Stimulated activated CD4-positive, alpha-beta T cell treated with anti-CD3 and anti-CD28 coated beads, Interleukin-15, amount 100 ng/mL, for 24 hours (primary cell): ENCODE measurements around the gene GUK1.

Source experiments
- DNase-seq: peaks from one replicate; pipeline ENCODE4 v3.0.0-alpha.2; 2020

The GUK1 gene

DNA sequence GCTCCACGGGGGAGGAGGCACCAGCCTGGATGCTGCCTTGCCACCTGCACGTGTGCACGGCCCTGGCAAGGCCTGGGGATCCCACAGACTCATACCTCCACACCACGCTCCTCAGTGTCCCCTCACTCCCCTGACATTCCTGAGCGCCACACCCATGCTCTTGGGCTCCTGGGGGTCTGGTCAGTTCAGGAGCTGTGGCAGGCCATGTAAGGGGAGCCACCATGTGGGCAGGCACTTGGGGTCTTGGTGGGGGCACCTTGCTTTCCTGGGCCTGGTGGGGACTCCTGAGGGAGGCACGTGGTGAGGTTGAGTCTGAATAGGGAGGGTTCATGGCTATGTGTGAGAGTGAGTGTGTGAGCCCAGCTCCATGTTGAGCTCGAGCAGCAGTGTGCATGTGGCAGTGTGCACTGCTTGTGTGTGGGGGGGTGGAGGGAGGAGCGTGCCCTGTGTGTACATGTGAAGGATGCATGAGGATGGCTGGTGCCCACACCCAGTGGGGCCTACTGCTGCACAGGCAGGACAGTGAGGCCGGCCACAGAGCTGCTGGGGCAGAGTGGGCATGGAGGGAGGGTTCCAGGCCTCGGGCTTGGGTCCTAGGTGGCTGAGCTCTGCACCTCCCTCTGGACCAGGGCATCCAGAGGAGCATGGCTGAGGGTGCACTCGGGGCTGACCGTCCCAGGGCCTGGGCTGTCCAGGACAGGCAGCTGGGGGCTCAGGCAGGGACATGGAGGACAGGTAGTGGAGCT, 11.3 kb downstream of the GUK1 start:
- no peak for DNase-seq

DNA sequence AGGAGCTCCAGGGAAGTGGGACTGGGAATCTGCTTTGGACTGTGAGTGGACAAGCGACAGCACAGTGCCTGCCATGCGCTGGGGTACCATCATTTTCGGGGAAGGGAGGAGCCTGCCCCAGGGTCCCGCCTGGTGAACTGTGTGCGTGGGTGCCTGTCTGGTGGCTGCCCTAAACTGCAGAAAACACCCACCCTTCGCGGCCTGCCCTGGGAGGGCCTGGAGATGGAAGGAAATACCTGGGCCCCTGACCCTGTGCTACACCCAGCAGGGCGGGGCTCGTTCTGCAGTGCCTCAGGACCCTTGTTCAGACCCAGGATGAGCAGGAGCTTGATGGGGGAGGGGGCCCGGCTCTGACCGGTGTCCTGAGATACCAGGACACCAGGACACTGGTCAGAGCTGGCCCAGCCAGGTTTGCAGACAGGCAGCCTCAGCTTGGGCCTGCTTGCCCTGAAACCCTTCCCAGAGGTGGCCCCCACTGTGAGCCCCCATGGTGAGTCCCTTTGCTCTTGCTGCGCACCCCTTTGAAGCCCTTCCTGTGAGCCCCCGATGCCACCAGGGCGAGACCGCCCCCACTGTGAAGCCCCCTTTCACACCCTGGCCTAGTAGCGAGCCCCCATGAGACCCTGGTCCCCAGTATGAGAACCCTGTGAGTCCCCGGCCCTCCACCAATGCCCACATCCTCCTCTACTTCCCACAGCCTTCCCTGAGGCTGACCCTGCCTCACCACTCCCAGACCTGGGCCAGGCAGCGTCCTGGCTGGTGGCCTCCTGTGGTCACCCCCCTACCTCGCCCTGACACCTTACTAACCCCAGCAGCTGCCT, 12.2 kb downstream of the GUK1 start:
- no peak for DNase-seq

DNA sequence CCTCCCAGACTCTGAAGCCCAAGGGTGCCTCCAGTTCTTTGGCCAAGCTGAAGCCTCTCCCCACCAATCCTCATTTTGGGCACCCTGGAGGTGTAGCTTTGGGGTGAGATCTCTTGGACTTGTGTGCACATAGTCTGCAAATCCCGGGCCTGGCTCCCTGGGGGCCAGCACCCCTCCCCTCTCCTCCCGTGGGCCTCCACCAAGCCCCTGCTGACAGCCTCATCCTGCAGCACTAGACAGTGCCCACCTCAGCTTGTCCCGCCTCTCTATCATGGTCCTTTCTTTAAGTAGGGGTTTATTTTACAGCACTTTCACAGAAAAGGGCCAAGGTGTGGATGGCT, 12.8 kb downstream of the GUK1 start:
- DNase-seq = no peak

DNA sequence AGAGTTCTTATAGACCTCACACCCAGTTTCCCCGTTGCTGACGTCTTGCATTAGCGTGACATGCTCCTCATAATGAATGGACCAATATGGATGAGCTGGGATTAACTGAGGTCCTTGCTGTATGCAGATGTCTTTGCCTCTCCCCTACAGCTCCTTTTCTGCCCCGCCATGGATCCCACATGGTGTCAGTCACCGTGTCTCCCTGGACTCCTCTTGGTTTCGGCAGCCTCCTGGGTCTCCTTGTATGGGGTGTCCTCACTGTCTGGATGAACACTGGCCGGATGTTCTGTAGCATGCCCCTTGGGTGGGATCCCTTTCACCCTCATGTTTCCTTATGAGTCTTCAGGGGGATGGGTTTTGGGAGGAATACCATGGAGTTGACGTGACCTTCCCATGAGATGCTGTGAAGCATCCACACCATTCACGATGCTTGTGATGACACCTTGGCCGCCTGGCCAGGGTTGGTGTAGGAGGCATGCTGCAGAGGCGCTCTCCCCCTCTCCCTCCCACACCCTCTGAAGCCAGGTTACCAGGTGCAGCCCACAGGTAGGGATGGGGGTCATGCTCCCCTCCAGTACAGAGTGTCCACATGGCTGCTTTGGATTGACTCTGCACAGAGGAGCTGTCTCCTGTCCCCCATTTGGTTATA, 14.1 kb downstream of the GUK1 start:
- DNase-seq = no peak

DNA sequence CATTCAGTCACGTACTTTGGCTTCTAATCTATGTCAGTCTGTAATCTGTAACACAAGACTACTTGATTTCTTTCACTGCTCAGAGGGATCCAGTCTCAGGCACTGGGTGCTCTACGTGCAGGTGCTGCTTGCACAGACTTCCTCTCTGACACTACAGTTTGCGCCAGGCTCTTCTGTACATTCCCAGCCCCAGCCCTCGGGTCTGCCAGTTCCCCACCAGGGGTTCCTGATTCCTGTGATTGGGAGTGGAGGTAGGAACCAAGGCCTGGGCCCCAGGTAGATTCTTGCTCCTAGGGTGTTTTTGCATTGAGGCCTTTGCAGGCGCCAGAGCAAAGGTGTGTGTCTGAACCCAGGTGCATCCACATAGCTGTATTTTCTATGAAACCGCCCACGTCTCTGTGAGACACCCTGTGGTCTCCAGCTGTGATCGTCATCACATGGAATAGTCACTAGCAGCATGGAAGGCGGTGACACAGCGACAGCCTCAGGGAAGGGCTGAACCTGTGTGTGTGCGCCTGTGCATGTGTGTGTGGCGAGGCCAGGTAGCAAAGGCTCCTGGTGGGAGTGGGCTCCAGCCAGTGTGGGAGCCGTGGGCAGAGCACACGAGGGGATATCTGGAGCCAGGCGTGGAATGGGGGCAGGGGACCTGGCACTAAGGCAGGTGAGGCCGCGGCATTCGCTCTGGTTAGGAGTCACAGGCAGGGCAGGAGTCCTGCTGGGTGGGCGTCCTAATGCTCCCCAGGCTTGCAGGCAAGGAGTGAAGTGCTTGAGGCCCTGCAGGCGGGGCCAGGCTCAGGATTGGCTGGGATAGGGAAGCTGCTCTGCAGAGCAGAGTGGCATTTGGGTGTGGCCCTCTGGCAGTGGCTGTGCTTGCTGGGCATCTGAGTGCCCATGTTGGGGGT, 14.8 kb downstream of the GUK1 start:
- DNase-seq = peak; percentile 59

DNA sequence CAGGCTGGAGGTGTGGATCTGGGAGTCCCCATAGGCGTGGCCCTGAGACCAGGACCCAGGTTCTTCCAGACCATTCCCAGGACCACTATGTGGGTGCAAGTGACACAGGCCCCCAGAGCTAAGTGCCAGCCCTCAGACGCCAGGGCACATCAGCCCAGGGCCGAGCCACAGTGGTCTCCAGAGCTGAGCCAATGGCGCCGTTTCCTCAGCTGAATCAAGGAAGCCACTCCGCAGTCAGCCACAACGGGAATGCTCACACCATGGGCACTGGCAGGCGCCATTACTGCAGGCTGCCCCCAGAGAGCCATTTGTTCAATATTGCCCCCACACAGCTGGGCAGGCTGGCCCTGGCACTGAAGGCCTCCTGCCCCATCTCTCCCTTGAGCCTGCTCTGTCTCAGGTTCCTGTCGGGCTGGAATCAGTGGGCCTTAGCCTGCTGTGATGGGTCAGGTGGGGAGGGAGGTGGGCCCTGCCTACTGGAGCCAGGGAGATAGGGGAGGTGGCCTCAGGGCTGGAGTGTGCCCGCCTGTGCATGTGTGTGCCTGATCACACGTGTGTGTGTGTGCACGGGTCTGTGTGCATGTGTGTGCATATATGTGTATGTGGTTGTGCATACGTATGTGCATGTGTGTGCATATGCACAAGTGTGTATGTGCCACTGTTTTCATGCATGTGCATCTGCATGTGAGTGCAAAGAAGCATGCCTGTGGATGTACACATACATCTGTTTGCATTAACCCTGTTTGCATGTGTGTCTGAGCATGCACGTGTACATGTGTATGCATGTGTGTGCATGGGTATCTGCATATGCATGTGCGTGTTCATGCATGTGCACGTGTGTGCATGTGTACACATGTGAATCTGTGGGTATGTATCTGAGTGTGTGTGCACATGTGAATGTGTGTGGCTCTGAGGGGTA, 15.8 kb downstream of the GUK1 start:
- no peak for DNase-seq

DNA sequence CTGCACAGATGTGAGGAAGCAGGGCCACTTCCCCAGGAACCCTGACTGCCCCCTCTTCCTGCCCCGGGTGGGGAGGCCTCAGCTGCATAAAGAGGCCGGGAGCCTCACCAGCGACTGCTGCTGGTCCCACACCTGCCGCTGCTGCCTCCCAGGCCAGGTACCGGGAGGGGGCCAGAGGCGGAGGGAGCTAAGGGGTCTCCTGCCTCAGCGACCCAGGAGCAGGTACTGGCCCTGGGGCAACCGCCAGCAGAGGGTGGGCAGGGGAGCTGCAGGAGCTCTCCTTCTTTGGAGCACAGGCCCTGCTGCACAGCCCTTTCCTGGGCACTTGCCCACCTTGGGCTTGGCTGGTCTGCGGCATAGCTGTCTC, 16.4 kb downstream of the GUK1 start:
- no peak for DNase-seq

DNA sequence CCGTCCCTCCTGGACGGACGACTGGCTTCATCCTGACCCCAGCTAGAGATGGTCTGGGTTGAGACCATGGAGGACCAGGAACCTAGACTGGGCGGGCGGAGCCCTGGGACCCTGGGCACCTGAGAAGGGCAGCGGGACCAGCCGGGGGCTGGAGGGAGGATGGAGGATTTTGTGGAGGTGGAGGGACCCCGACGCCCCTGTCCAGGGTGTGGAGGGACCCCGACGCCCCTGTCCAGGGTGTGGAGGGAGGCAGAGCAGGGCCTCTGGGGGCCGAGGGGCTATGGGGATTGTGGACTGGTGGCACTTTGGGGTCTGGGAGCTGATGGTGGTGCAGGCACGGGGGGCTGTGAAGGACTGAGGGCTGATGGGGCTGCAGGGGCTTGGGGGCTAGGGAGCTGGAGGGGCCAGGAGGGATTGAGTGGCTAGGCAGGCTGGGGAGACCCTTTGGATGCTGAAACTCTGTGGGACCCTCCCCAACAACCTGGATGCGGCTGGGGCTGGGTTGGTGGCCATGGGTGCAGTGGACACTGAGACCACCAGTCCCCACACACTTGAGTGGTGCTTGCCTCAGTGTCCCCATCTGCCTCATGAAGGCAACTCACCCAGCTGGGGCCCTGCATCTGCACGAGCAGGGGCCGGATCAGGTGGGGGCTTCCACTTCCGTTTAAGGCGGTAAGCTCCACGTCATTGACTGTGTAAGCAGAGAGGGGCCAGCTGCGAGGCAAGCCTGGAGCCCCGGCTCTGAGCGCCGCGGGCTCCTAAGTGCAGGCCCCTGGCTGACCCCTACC, 17.1 kb downstream of the GUK1 start:
- DNase-seq = no peak

DNA sequence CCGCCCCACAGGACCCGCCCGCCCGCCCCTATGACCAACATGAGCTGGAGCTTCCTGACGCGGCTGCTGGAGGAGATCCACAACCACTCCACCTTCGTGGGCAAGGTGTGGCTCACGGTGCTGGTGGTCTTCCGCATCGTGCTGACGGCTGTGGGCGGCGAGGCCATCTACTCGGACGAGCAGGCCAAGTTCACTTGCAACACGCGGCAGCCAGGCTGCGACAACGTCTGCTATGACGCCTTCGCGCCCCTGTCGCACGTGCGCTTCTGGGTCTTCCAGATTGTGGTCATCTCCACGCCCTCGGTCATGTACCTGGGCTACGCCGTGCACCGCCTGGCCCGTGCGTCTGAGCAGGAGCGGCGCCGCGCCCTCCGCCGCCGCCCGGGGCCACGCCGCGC, 17.6 kb downstream of the GUK1 start:
- no peak for DNase-seq

DNA sequence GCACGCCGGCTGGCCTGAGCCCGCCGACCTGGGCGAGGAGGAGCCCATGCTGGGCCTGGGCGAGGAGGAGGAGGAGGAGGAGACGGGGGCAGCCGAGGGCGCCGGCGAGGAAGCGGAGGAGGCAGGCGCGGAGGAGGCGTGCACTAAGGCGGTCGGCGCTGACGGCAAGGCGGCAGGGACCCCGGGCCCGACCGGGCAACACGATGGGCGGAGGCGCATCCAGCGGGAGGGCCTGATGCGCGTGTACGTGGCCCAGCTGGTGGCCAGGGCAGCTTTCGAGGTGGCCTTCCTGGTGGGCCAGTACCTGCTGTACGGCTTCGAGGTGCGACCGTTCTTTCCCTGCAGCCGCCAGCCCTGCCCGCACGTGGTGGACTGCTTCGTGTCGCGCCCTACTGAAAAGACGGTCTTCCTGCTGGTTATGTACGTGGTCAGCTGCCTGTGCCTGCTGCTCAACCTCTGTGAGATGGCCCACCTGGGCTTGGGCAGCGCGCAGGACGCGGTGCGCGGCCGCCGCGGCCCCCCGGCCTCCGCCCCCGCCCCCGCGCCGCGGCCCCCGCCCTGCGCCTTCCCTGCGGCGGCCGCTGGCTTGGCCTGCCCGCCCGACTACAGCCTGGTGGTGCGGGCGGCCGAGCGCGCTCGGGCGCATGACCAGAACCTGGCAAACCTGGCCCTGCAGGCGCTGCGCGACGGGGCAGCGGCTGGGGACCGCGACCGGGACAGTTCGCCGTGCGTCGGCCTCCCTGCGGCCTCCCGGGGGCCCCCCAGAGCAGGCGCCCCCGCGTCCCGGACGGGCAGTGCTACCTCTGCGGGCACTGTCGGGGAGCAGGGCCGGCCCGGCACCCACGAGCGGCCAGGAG, 18.3 kb downstream of the GUK1 start:
- DNase-seq = no peak

DNA sequence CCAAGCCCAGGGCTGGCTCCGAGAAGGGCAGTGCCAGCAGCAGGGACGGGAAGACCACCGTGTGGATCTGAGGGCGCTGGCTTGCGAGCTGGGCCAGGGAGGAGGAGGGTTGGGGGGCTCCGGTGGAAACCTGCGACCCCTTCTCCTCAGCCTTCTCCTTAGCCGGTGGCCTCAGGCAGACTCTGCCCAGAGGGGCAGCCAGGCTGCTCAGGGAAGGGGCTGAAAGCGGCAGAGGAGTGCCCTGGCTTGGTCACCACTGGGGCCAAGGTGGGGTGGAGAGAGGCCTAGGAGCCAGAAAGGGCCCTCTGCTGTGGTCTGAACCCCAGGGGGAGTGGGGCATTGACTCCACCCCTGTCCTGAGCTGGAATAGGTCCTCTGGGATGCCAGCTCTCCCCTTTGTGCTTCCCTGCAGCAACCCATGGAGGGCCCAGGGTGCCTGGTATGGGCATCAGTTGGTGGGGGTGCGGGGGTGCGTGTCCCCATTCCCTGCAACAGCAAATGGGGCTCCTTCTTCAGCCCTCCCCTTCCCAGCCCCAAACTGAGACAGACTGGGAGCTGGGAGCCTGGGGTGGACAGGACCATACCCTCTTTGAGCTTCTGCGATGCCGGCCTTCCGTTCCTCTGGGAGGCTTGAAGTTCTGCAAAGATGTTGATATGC, 19.1 kb downstream of the GUK1 start:
- DNase-seq = no peak

DNA sequence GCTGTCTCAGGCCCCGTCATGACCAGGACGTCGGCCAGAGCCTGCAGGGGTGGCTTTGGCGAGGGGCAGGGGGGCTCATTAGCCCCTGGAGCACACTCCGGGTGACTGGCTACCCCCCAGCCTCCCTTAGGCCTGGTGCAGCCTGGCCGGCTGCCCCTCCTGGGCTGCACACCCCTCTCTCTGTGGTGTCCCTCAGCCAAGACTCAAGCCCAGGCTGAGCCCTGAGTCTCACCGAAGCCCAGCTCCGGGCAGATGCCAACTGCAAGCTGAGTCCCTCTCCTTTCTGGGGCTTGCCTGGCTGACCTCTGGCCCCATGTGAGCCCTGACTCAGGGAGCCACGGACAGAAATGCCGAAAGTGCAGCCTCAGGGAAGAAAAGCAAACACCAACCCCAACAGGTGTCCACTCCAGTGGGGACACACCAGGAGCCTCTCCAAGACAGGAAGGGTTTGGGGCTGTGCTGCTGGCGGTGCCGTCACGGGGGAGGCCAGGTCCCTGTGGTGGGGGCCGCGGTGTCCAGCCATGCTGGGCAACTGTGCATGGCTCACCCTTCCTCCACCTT, 20.2 kb downstream of the GUK1 start:
- no peak for DNase-seq

DNA sequence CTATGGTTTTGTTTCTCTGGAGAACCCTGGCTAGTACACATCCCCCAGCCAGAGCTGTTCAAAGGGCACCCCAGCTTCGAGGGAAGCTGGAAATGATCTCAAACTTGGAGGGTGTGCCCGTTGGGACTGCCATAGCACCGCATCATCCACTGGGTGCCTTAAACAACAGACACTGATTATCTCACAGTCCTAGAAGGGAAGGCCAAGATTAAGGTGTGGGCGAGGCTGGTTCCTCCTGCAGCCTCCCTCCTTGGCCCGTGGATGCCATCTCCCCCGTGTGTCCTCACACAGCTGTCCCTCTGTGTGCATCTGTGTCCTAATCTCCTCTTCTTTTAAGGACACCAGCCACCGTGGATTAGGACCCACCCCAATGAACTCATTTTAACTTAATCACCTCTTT, 21.3 kb downstream of the GUK1 start:
- no peak for DNase-seq

DNA sequence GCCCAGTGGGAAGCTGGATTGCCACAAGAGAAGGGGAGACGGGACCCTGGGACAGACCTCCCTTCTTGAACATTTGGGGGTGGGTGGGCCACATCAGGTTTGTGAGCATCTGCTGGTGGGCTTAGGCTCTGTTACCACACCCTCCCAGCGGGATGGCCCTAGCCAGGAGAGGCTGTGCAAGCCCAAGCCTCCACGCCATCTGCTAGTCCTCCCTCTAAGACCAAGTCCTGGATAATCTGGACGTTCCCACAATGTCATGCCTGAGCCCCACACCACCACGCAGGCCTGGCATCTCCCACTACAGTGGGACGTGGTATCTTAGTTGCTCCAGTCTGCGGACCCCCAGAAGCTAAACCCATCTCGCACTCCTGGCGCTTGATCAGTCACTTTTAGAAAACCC, 21.8 kb downstream of the GUK1 start:
- no peak for DNase-seq

DNA sequence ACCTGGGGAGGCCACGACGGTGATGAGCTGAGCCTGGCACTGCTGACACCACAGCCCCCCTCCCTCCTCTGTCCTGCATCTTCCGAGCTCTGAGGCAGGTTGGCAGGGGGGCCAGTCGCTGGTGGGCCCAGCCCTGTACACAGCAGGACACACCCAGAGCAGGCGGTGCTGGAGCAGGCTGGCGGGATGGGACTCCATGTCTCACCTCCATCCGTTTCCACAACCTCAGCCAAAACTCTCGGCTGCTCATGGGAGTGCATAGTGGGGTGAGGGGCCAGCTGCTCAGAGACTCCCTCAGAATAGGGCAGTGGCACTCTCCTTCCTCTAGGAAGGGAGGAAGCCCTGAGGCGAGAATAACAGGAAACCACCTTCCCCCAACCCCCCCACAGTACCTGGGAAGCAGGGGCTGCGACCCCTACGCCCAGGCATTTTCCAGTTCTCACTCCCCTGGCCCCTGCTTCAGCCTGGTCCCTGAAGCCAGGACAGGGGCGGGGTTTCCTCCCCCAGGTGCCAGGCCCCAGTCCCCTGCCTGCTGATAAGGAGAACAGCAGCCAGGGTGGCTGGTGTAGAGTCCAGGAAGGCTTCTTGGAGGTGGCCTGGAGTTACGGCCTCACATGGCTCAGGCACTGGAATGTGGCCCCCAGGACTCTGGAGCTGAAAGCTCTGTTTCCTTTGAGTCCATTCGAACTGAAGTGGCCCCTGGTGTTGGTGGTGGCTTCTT, 22.4 kb downstream of the GUK1 start:
- no peak for DNase-seq

DNA sequence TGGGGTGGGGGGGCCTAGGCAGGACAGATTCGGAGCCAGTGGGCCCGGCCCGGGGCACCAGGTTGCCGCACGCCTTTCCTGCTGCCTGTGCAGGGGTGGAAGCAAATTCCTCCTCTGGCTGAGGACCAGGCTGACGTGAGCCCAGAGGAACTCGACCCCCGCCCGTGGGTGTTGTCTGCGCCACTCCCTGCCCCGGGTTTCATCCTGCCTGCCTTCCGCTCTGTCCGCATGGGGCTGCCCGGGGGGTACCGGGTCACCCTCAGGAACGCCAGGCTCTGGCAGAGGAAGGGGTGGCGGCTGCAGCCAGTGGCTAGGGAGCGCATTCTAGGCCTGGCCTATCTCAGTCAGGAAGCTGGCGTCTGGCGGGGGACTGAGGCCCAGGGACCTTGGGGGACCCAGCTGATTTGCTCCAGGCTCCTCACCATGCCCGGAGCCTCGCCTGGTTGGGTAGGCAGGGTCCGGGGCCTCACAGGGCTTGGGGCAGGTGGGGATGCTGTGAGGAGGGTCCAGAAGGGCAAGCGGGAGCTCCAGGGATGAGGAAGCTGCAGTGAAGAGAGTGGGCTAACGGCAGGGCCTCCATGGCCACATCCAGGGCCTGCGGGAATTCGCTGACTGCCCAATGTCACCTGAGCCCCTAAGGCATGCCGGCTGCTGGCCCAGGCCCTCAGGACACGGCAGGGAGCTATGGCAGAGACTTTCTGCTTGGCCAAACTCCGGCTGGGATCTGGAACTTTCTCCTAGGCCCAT, 23.1 kb downstream of the GUK1 start:
- no peak for DNase-seq

DNA sequence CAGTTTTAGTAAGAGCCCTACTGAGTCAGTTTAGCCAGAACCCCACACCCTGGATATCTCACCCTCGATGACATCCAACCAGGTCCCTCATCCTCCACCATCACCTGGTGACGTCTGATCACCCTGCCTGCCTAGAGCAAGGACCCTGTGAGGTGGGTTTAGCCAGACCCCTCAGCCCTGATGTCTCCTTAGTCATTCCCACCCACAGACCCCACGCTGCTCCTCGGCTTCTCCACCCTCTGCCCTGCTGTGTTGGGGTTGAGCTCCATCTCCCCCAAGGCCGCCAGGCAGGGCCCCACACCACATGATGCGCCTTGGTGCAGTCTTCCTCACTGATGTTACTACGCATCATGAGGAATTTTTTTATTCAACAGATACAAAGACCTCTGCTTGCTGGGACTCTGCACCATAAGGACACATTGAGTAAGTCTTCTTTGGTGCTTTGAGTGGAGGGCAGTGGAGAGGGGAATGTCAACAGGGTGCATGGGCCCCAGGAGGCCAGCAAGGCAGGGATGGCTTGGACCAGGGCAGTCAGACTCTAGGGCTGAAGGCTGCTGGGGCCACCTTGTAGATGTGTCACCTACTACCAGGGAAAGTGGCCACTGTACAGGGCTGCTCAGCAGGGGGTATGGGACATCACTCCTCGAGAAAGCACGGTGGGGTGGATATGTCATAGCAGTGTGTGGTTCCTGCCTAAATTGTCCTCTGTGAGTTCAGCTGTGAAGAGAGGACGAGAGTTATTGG, 23.9 kb downstream of the GUK1 start:
- no peak for DNase-seq
